CD4-positive, alpha-beta T cell treated with Interleukin-21 for 1 hour (primary cell): ENCODE data around the gene RHEB.

Experiments used
- DNase-seq: peaks from one replicate; pipeline ENCODE4 v3.0.0-alpha.2; 2020

The RHEB gene

GRCh38 chr7:151465169-151465568 is 54.5 kb downstream of the RHEB start:
- DNase-seq = no peak

- no peak for DNase-seq
Observed at GRCh38 chr7:151462306-151462779, 57.4 kb downstream of the RHEB start.

- DNase-seq = no peak
Observed at GRCh38 chr7:151461942-151462230, 57.8 kb downstream of the RHEB start.

GRCh38 chr7:151461096-151461941 is 58.4 kb downstream of the RHEB start:
- DNase-seq = no peak

- DNase-seq = no peak
Observed at GRCh38 chr7:151460474-151460855, 59.2 kb downstream of the RHEB start.

GRCh38 chr7:151459726-151460473 is 59.8 kb downstream of the RHEB start:
- DNase-seq = no peak

- no peak for DNase-seq
Observed at GRCh38 chr7:151457534-151457933, 62.2 kb downstream of the RHEB start.

GRCh38 chr7:151456782-151457181 is 62.9 kb downstream of the RHEB start:
- DNase-seq = no peak

- DNase-seq = no peak
Observed at GRCh38 chr7:151456276-151456675, 63.4 kb downstream of the RHEB start.

GRCh38 chr7:151455690-151456089 is 64.0 kb downstream of the RHEB start:
- DNase-seq = no peak

GRCh38 chr7:151454932-151455530 is 64.7 kb downstream of the RHEB start:
- DNase-seq = no peak

- DNase-seq = no peak
Observed at GRCh38 chr7:151454305-151454704, 65.4 kb downstream of the RHEB start.

GRCh38 chr7:151453326-151453791 is 66.3 kb downstream of the RHEB start:
- peak; percentile 14 for DNase-seq

GRCh38 chr7:151452680-151453325 is 66.9 kb downstream of the RHEB start:
- DNase-seq = no peak

GRCh38 chr7:151451626-151452571 is 67.8 kb downstream of the RHEB start:
- no peak for DNase-seq

GRCh38 chr7:151451156-151451555 is 68.5 kb downstream of the RHEB start:
- DNase-seq = no peak

GRCh38 chr7:151449990-151450389 is 69.7 kb downstream of the RHEB start:
- no peak for DNase-seq

GRCh38 chr7:151448261-151449252 is 71.1 kb downstream of the RHEB start:
- peak; percentile 78 for DNase-seq

- DNase-seq = no peak
Observed at GRCh38 chr7:151447901-151448260, 71.8 kb downstream of the RHEB start.

- no peak for DNase-seq
Observed at GRCh38 chr7:151447312-151447711, 72.4 kb downstream of the RHEB start.

GRCh38 chr7:151446412-151446811 is 73.3 kb downstream of the RHEB start:
- no peak for DNase-seq
